Effector memory CD4-positive, alpha-beta T cell (primary cell): ENCODE data around the gene ST13.
"Not testable (repeated sequence)": the region's sequence is repeated elsewhere in the genome, so short reads cannot be mapped to it uniquely, and the experiment has no call there.

Experiments
- DNase-seq, 3 donors: peaks; one replicate each; pipeline ENCODE4 v3.0.0-alpha.2; 2020
- H3K27ac ChIP-seq: 2 replicates; pipeline ENCODE4 v1.7.0; 2013; ENCODE audit warnings: mild to moderate bottlenecking, low read length, moderate library complexity; ENCODE audit not compliant: insufficient read depth, poor library complexity, severe bottlenecking
- H3K27me3 ChIP-seq: replicated peaks from 2 replicates; pipeline ENCODE4 v1.7.0; 2013; ENCODE audit warnings: mild to moderate bottlenecking, low read length; ENCODE audit not compliant: insufficient read depth, control insufficient read depth, poor library complexity, severe bottlenecking
- H3K36me3 ChIP-seq: 2 replicates; pipeline ENCODE4 v1.7.0; 2013; ENCODE audit warnings: mild to moderate bottlenecking, low read length, moderate library complexity; ENCODE audit not compliant: control insufficient read depth, insufficient read depth
- H3K4me1 ChIP-seq: 2 replicates; pipeline ENCODE4 v1.7.0; 2013; ENCODE audit warnings: low read length, mild to moderate bottlenecking; ENCODE audit not compliant: control insufficient read depth, insufficient read depth, poor library complexity, severe bottlenecking
- H3K4me3 ChIP-seq: 2 replicates; pipeline ENCODE4 v1.7.0; 2013; ENCODE audit warnings: low read length, low read depth, mild to moderate bottlenecking; ENCODE audit not compliant: insufficient read depth, poor library complexity, severe bottlenecking
- H3K9me3 ChIP-seq: 2 replicates; pipeline ENCODE4 v1.7.0; 2013; ENCODE audit warnings: mild to moderate bottlenecking, low read length, moderate library complexity; ENCODE audit not compliant: control insufficient read depth

ST13 gene

DNA sequence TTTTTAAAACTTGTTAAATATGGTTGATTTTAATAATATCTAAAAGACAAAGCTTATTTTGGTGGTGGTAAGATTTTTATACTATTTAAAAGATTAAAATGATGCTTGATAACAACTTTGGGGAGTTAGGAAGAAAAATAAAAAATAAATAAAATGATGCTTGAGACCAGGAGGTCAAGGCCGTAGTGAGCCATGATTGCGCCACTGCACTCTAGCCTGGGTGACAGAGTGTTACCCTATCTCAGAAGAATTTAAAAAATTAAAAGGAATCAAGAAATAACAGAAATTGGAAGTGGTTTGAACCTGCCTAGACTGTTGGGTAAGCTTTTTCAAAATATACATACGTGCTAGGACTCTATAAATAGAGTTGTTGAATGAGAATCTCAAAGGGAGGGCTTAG lies 17.6 kb upstream of the ST13 start:
- no peak overlapping the region for H3K4me3 ChIP-seq
- peaks cover 3% of the 10 kb centered on the region for H3K36me3 ChIP-seq
- no peak for DNase-seq
- H3K9me3 ChIP-seq = no peaks in the 10 kb centered on the region
- H3K27ac ChIP-seq = no peak overlapping the region
- no peaks in the 10 kb centered on the region for H3K27me3 ChIP-seq
- H3K4me1 ChIP-seq = no peaks in the 10 kb centered on the region

- H3K4me1 ChIP-seq, H3K9me3 ChIP-seq, H3K4me3 ChIP-seq, DNase-seq, H3K36me3 ChIP-seq, H3K27ac ChIP-seq, H3K27me3 ChIP-seq: not testable (repeated sequence)
These were observed 11.9 kb upstream of the ST13 start for GRCh38 chr22:40868379-40868778.

DNA sequence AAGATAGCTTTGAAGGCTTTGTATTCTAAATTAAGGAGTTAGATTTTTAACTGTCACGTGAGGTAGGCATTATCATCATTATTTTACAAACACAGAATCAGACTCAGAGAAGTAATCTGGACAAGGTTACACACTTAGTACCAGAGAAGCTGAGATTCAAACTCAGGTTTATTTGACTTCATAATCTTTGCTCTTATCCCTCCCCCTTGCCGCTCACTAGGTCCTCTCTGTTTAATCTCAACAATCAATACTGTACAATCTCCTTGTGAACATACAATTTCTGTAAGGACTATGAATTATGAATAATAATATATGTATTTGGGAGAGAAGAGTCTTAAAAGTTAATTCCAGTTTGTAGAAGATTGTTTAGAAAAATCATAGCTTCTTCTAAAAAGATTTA lies 10.7 kb upstream of the ST13 start:
- no peak for DNase-seq
- no peaks in the 10 kb centered on the region for H3K27me3 ChIP-seq
- no peaks in the 10 kb centered on the region for H3K4me1 ChIP-seq
- H3K27ac ChIP-seq = no peak overlapping the region
- H3K36me3 ChIP-seq = peaks cover 2% of the 10 kb centered on the region
- no peak overlapping the region for H3K4me3 ChIP-seq
- H3K9me3 ChIP-seq = no peaks in the 10 kb centered on the region

GRCh38 chr22:40862537-40862936 lies 6.1 kb upstream of the ST13 start:
- DNase-seq = no peak
- Histone ChIP-seq H3K4me1 (peaks cover 6% of the 10 kb centered on the region), H3K36me3 (no peaks in the 10 kb centered on the region), H3K4me3 (no peak overlapping the region), H3K27ac (no peak overlapping the region), H3K27me3 (no peaks in the 10 kb centered on the region), H3K9me3 (no peaks in the 10 kb centered on the region)

DNA sequence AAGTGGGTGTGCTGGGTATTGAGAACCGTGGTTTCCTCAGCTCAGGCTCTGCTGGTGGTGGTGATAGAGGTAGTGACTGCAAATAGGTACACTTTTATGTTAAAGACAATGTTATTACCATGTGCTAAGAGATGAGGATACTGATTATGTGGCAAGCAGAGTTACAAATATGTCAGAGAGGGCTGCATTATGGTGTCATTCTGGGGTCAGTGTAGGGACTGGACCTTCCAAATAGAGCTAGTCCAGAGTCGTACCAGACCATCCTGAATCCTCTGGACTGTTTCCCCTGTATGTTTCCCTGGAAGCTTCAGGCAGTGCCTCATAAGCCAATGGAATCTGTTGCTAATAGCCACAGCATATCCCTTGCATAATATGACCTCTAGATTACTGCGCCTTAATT lies 5.6 kb upstream of the ST13 start, which contains the start of gene DNAJB7:
Gene DNAJB7, minus strand, starts transcription at position 101 of the 400 bp plus-strand sequence. CDS start 119 bp downstream, outside the sequence.
- H3K27me3 ChIP-seq = no peaks in the 10 kb centered on the region

DNA sequence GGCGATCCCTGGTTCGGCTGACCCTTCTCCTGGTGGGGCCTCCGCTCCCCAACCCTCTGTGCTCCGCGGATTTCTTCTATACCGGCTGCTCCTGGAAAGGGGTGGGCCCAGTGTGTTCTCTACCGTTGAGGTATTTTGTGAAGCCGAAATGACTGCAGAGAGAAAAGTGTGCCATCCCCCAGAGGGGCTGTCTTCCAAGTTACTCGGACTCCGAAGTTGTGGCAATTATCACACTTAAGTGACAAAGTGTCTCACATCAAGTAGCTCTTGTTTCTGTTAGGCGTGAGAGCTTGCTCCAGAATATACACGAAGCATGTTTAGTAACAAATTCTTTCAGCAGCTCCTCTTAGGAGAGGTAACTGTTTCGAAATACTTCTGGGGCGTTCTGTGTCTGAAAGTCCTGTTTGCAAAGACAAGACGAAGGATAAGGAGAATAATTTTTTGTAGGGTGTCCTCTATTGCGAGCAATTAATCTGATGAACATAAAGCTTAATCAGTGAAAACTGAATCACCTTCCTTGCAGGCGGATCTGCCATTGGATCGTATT lies 943 bp upstream of the ST13 start:
- H3K4me3 ChIP-seq = peak overlapping the region; percentile 87
- DNase-seq = no peak
- H3K27ac ChIP-seq = peak overlapping the region; percentile 95
- no peaks in the 10 kb centered on the region for H3K9me3 ChIP-seq
- no peaks in the 10 kb centered on the region for H3K36me3 ChIP-seq
- H3K27me3 ChIP-seq = no peaks in the 10 kb centered on the region
- peaks cover 24% of the 10 kb centered on the region for H3K4me1 ChIP-seq

More for the DNA sequence above, 5.6 kb upstream of the ST13 start, which contains the start of gene DNAJB7:
- DNase-seq = no peak
- Histone ChIP-seq H3K4me3 (no peak within 1 kb of the TSS), H3K27ac (no peak within 1 kb of the TSS), H3K4me1 (peaks cover 10% of the 10 kb centered on the region), H3K36me3 (no peaks in the 10 kb centered on the region), H3K9me3 (no peaks in the 10 kb centered on the region)

GRCh38 chr22:40855979-40856512 lies 393 bp downstream of the ST13 start:
- Histone ChIP-seq H3K4me3 (peak overlapping the region; percentile 87), H3K27me3 (no peaks in the 10 kb centered on the region), H3K27ac (peak overlapping the region; percentile 95), H3K4me1 (peaks cover 24% of the 10 kb centered on the region), H3K9me3 (no peaks in the 10 kb centered on the region), H3K36me3 (no peaks in the 10 kb centered on the region)
- DNase-seq = peak in 1 of 3 donors; percentile 1

GRCh38 chr22:40855071-40855978 lies 1.1 kb downstream of the ST13 start:
- Histone ChIP-seq H3K4me1 (peaks cover 24% of the 10 kb centered on the region), H3K27ac (peak overlapping the region; percentile 95), H3K27me3 (no peaks in the 10 kb centered on the region), H3K9me3 (no peaks in the 10 kb centered on the region), H3K4me3 (peak overlapping the region; percentile 87), H3K36me3 (peaks cover 1% of the 10 kb centered on the region)
- no peak for DNase-seq

GRCh38 chr22:40853961-40854360 lies 2.5 kb downstream of the ST13 start:
- H3K4me3 ChIP-seq = no peak overlapping the region
- peaks cover 24% of the 10 kb centered on the region for H3K4me1 ChIP-seq
- H3K27ac ChIP-seq = no peak overlapping the region
- no peak for DNase-seq
- no peaks in the 10 kb centered on the region for H3K27me3 ChIP-seq
- H3K36me3 ChIP-seq = peaks cover 11% of the 10 kb centered on the region
- H3K9me3 ChIP-seq = no peaks in the 10 kb centered on the region

DNA sequence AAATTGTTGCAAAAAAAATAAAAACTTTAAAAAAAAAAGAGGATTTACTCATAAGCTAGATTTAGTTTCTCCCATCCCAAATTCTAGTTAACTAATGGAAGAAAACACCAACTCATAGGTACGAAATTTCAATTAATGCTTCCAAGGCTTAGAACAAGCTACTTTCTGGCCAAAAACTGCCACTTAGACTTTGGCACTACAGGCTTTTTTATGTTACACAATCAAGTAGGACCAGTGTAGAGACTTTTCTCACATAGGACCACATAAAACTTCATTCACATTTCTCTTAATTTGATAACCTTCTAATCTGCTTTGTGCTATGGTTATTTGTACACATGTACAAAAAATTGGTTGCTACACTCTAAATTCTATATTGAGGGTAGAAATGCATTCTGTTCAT lies 3.1 kb downstream of the ST13 start:
- peaks cover 11% of the 10 kb centered on the region for H3K36me3 ChIP-seq
- H3K27me3 ChIP-seq = no peaks in the 10 kb centered on the region
- no peak for DNase-seq
- no peak overlapping the region for H3K4me3 ChIP-seq
- H3K27ac ChIP-seq = no peak overlapping the region
- H3K4me1 ChIP-seq = peaks cover 24% of the 10 kb centered on the region
- no peaks in the 10 kb centered on the region for H3K9me3 ChIP-seq
